ENCODE data around the gene COL20A1.

Gene COL20A1

GRCh38 chr20:63319164-63320040, 26.4 kb downstream of the COL20A1 start:
- DNase-seq (ENCODE audit: low read depth in 2 of 3, low spot score in 1 of 3), result no peak

DNA sequence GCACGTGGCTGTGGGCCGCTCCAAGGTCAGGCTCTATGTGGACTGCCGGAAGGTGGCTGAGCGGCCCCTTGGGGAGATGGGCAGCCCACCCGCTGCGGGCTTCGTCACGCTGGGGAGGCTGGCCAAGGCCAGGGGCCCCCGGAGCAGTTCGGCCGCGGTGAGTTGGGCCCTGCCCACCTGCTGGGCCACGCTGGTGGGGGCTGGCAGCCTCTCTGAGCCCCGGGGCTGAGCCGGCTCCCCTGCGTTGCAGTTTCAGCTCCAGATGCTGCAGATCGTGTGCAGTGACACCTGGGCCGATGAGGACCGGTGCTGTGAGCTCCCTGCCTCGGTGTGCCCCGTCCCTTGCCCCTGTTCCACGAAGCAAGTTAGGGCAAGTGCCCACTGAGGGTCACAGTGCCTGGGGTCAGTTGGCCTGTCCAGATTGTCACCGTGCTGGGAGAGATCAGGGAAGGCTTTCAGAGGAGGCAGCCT, 27.1 kb downstream of the COL20A1 start:
- DNase-seq (ENCODE audit: low read depth in 2 of 3, low spot score in 1 of 3), result no peak

- DNase-seq (ENCODE audit: low read depth in 2 of 3, low spot score in 1 of 3), result no peak
Observed at GRCh38 chr20:63320616-63321147, 27.7 kb downstream of the COL20A1 start.

DNA sequence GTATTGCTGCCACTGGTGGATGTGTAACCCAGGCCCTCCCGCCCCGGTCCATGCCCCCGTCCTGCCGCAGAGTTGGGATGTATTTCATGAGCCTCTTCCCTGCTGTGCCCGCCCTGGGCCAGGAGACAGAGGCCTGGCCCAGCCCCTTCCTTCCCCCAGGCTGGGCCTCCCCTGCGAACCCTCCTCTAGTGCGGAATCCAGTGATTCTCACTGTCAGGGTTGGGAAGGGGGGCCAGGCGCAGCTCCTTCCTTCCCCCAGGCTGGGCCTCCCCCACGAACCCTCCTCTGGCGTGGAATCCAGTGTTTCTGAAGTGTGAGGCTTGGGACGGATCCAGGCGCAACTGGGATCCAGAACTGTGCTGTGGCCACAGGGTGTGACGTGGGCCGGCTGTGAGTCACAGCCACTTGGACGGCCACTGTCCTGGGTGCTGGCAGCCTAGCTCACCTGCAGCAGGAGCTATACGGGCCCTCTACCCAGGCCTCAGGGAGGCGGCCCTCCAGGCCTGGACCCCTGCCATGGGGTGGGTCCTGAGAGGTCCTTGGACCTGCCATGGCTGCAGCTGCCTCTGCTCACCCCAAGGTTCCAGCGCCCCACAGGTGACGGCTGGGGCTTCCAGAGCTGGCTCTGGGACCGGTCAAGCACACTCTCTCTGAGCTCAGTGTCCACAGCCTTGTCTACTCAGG, 28.3 kb downstream of the COL20A1 start:
- no peak for DNase-seq (ENCODE audit: low read depth in 2 of 3, low spot score in 1 of 3)

GRCh38 chr20:63322146-63322932, 29.4 kb downstream of the COL20A1 start:
- no peak for DNase-seq (ENCODE audit: low read depth in 2 of 3, low spot score in 1 of 3)

GRCh38 chr20:63322933-63323273, 29.9 kb downstream of the COL20A1 start:
- no peak for DNase-seq (ENCODE audit: low read depth in 2 of 3, low spot score in 1 of 3)

GRCh38 chr20:63323357-63323981, 30.5 kb downstream of the COL20A1 start:
- DNase-seq (ENCODE audit: low read depth in 2 of 3, low spot score in 1 of 3), result no peak

- no peak for DNase-seq (ENCODE audit: low read depth in 2 of 3, low spot score in 1 of 3)
Observed at GRCh38 chr20:63325021-63325471, 32.1 kb downstream of the COL20A1 start.

DNA sequence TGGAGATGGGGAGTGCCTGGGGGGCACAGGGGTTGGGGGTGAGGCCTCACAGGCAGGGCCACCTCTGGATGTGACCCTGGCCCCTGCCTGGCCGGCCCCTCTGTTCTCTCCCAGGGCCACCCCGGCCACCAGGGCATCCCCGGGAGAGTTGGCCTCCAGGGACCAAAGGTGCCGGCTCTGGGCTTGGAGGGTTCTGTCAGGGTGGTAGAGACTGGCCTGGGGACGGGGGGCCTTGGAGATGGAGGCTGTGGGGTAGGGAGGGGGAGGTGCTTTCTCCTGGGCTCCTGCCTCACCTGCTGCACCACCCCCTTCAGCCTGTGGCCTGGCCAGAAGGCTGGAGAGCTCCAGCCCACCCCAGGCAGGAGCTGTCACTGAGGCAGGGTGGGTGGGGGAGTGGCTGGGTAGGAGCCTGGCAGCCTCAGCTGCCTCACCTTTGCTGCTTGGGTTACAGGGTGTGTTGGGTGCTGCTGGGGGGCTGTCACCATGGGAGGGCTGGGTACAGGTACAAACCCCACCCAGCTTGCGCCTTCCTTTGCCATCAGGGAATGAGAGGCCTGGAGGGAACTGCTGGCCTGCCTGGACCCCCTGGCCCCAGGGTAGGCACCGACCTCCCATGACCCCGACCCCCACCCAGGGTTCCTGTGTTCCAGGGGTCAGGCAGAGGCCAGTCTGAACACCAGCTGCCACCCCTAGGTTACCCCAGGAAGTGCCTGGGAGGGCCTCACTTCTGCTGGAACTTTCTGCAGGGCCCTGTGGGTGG, 32.7 kb downstream of the COL20A1 start:
- DNase-seq (ENCODE audit: low read depth in 2 of 3, low spot score in 1 of 3), result no peak

DNA sequence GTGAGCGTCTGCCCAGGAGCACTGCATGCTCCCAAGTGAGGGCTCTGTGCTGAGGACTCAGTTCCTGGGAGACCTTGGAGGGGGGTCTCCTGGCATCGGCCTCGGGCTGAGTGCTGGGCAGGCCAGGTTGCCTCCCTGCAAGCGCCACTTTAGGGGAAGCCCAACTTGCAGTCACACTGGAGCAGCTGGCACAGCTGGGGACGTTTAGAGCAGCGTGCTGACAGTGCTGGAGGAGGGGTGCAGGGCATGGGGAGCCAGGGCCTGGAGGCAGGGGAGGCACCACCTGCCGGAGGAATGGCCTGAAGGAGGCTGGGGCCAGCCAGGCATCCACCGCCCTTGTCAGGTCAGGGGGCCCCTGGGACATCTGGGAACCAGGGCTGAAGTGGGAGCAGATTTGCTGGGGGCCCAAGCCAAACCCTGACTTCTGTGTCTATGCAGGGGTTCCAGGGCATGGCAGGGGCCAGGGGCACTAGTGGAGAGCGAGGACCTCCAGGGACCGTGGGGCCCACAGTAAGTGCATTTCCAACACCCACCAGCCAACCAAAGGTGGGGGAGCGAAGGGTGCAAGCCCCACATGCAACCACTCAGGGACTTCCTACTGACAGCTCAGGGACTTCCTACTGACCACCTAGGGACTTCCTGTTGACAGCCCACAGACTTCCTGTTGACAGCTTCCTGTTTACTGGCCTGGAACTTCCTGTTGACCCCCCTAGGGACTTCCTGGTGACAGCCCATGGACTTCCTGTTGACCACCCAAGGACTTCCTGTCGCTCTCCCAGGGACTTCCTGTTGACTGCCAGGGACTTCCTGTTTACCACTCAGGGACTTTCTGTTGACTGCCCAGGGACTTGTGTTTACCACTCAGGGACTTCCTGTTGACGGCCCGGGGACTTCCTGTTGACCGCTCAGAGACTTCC, 33.6 kb downstream of the COL20A1 start:
- no peak for DNase-seq (ENCODE audit: low read depth in 2 of 3, low spot score in 1 of 3)

DNA sequence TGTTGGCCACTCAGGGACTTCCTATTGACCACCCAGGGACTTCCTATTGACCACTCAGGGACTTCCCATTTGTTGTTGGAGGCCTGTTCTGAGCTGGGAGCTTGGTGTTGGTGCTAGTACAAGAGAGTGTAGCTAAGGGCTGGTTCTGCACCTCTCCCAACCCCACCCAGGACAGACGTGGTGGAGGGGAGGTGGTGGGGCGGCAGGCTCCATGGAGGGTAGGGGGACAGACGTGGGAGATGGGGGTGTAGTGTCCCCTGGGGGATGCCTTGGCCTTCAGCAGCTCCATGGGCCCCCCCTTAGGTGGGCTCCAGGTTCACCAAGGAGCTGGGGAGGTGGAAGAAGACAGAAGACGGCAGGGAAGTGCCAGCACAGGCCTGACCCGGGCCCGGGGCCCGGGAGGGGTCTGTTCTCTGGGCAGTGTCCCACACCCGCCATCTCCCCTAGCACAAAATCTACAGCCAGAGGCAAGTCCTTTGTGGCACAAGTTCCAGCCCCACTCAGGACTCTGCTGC, 34.3 kb downstream of the COL20A1 start:
- no peak for DNase-seq (ENCODE audit: low read depth in 2 of 3, low spot score in 1 of 3)

DNA sequence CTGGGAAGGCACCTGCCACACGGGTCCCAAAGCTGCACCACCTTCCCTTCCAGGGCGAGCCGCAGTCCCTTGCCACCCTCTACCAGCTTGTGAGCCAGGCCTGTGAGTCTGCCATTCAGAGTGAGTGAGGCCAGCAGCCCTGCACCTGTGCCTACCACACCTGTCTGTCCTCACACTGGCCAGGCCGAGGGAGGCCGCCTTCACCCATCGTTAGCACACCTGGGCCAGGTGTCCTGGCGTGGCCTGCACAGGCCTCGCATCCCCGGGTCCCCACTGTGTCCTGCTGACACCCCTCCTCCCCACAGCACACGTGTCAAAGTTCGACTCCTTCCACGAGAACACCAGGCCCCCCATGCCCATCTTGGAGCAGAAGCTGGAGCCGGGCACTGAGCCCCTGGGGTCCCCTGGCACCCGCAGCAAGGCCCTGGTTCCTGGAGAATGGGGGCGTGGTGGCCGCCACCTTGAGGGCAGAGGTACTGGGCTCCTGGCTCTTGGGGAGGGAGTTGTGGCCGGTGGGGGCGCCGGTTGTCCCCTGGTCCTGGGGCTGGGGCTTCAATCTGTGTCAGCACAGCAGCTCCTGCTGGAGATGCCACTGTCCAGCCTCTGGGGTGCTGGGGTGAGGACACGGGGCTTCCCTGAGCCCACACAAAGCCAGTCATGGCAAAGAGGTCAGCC, 35.2 kb downstream of the COL20A1 start:
- no peak for DNase-seq (ENCODE audit: low read depth in 2 of 3, low spot score in 1 of 3)

- DNase-seq (ENCODE audit: low read depth in 2 of 3, low spot score in 1 of 3), result no peak
Observed at GRCh38 chr20:63328718-63329275, 35.8 kb downstream of the COL20A1 start.

GRCh38 chr20:63329331-63330083, 36.5 kb downstream of the COL20A1 start:
- no peak for DNase-seq (ENCODE audit: low read depth in 2 of 3, low spot score in 1 of 3)

GRCh38 chr20:63330084-63330760, 37.2 kb downstream of the COL20A1 start:
- no peak for DNase-seq (ENCODE audit: low read depth in 2 of 3, low spot score in 1 of 3)

GRCh38 chr20:63330940-63331339, 38.0 kb downstream of the COL20A1 start:
- DNase-seq (ENCODE audit: low read depth in 2 of 3, low spot score in 1 of 3), result no peak
